Activated CD4-positive, alpha-beta T cell treated with anti-CD3 and anti-CD28 coated beads, Interleukin-2, amount 10 ng/mL, durations not matched to agents 24 days and 14 days (primary cell): ENCODE results near the gene CAMK2B. TPM values are rescaled to one million over a fixed set of nuclear protein-coding genes. Genes with fewer than 3 reads are reported as not detected.
"Not testable (repeated sequence)": the region's sequence is repeated elsewhere in the genome, so short reads cannot be mapped to it uniquely, and the experiment has no call there.

Experiments used
- DNase-seq: peaks from one replicate; pipeline ENCODE4 v3.0.0; 2022
- H3K27ac Mint-ChIP-seq: one replicate; pipeline ENCODE4 v1.8.0; 2022; ENCODE audit warnings: mild to moderate bottlenecking, mixed read lengths
- H3K27me3 Mint-ChIP-seq: one replicate; pipeline ENCODE4 v1.8.0; 2022; ENCODE audit warnings: mixed read lengths
- H3K36me3 Mint-ChIP-seq: one replicate; pipeline ENCODE4 v1.8.0; 2022; ENCODE audit warnings: low read depth, mild to moderate bottlenecking, mixed read lengths
- H3K4me1 Mint-ChIP-seq: one replicate; pipeline ENCODE4 v1.8.0; 2021; ENCODE audit warnings: mixed read lengths
- H3K4me3 Mint-ChIP-seq: one replicate; pipeline ENCODE4 v1.8.0; 2022; ENCODE audit warnings: mild to moderate bottlenecking, moderate library complexity, mixed read lengths
- H3K9me3 Mint-ChIP-seq: one replicate; pipeline ENCODE4 v1.8.0; 2021; ENCODE audit warnings: mixed read lengths
- intact Hi-C: fragments of 100-400 bp; cut with micrococcal nuclease; formaldehyde crosslinking; loops from one replicate; pipeline ENCODE4 v1.15.1; 2023
- total RNA-seq: library from RNA; stranded (reverse); gene quantifications from 2 replicates; pipeline ENCODE4 v1.2.3, GENCODE V29; 2022

The CAMK2B gene
- total RNA-seq, 1 donor from 2014 or later: 1.6 TPM

- Mint-ChIP-seq H3K27ac (no peak overlapping the region), H3K27me3 (peaks cover 2% of the 10 kb centered on the region), H3K4me1 (no peaks in the 10 kb centered on the region), H3K4me3 (no peak overlapping the region), H3K36me3 (no peaks in the 10 kb centered on the region), H3K9me3 (peaks cover 8% of the 10 kb centered on the region)
- intact Hi-C loops: no loop called here
- DNase-seq: no peak
Measured at GRCh38 chr7:44183386-44183785, 142.0 kb downstream of the CAMK2B start.

DNA sequence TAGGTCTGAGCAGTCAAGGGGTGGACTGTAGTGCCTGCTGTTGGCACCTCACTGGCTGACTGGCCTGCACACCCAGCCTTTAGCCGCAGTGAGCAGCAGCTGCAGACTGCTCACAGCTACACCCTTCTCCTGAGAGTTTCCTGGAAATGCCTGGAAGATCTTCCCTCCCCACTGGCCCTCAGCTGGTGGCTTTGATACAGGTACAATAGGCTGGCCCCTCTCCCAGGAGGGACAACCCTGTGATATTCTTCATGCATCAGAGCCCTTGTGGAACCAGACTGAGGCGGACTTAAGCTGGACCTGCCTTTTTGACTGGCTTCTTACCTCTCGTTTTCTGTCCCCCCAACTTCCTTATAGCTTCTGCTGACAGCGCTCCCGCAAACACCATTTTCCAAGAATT, 142.6 kb downstream of the CAMK2B start:
- H3K4me1 Mint-ChIP-seq: no peaks in the 10 kb centered on the region
- intact Hi-C loops: no loop called here
- H3K27me3 Mint-ChIP-seq: peaks cover 2% of the 10 kb centered on the region

GRCh38 chr7:44180631-44181030, 144.8 kb downstream of the CAMK2B start:
- no peaks in the 10 kb centered on the region for H3K36me3 Mint-ChIP-seq
- H3K9me3 Mint-ChIP-seq: peaks cover 8% of the 10 kb centered on the region
- no peaks in the 10 kb centered on the region for H3K4me1 Mint-ChIP-seq
- H3K4me3 Mint-ChIP-seq: no peak overlapping the region
- intact Hi-C loops: no loop called here
- no peak overlapping the region for H3K27ac Mint-ChIP-seq
- no peak for DNase-seq
- H3K27me3 Mint-ChIP-seq: peaks cover 6% of the 10 kb centered on the region

More for the DNA sequence above, 142.6 kb downstream of the CAMK2B start:
- DNase-seq: no peak
- Mint-ChIP-seq H3K9me3 (peaks cover 8% of the 10 kb centered on the region), H3K36me3 (no peaks in the 10 kb centered on the region), H3K4me3 (no peak overlapping the region), H3K27ac (no peak overlapping the region)

- no peak overlapping the region for H3K27ac Mint-ChIP-seq
Measured at GRCh38 chr7:44177570-44178131, 147.7 kb downstream of the CAMK2B start.

DNA sequence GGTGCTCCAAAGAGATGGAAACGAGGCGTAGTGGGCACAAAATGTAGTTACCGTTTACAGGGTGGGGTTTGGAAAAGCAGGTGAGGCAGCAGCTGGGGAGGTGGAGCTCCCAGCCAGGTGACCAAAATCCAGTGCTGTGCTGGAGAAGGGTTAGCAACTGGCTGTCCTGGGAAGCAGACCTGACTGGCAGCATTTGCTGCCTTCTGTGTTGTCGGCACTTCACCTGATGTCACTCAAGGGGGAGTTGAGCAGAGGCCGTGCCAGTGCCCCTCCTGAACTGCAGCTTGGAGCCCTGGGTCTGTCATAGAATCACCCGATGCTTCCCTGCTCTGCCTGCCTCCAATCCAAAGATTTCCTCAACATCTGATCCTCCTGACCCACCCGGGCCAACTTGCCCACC, 148.9 kb downstream of the CAMK2B start:
- no peak overlapping the region for H3K27ac Mint-ChIP-seq
- no peaks in the 10 kb centered on the region for H3K4me1 Mint-ChIP-seq

More at GRCh38 chr7:44177570-44178131, 147.7 kb downstream of the CAMK2B start:
- DNase-seq: no peak
- H3K36me3 Mint-ChIP-seq: no peaks in the 10 kb centered on the region
- intact Hi-C loops: no loop called here
- no peaks in the 10 kb centered on the region for H3K4me1 Mint-ChIP-seq
- H3K9me3 Mint-ChIP-seq: peaks cover 7% of the 10 kb centered on the region
- peaks cover 13% of the 10 kb centered on the region for H3K27me3 Mint-ChIP-seq
- no peak overlapping the region for H3K4me3 Mint-ChIP-seq

DNA sequence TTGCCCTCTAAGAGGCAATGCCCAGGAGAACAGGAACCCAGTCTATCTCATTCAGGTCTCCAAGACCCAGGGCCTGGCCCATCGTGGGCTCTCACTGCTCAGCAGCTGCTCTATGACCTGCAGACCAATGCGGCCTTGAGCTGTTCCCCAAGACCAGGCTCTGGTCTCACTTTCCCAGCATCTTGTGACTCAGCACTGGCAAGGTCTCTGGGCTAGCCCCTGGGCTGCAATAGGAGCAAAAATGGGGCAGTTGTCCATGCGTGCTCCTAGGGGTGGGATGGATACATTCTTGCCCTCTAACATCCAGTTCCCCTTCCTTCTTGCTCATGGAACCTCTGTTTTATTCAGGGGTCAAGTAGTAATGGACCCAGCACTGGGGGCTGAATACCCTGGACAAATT, 149.7 kb downstream of the CAMK2B start:
- intact Hi-C loops: no loop called here
- no peak for DNase-seq
- H3K27me3 Mint-ChIP-seq: peaks cover 15% of the 10 kb centered on the region
- H3K27ac Mint-ChIP-seq: no peak overlapping the region
- no peaks in the 10 kb centered on the region for H3K36me3 Mint-ChIP-seq
- no peak overlapping the region for H3K4me3 Mint-ChIP-seq
- H3K4me1 Mint-ChIP-seq: no peaks in the 10 kb centered on the region
- H3K9me3 Mint-ChIP-seq: no peaks in the 10 kb centered on the region

More for the DNA sequence above, 148.9 kb downstream of the CAMK2B start:
- no peak for DNase-seq
- Mint-ChIP-seq H3K4me3 (no peak overlapping the region), H3K9me3 (no peaks in the 10 kb centered on the region), H3K27me3 (peaks cover 13% of the 10 kb centered on the region), H3K36me3 (no peaks in the 10 kb centered on the region)
- intact Hi-C loops: no loop called here

- H3K4me3 Mint-ChIP-seq, H3K36me3 Mint-ChIP-seq: not testable (repeated sequence)
Measured at GRCh38 chr7:44174694-44174948, 150.8 kb downstream of the CAMK2B start.

DNA sequence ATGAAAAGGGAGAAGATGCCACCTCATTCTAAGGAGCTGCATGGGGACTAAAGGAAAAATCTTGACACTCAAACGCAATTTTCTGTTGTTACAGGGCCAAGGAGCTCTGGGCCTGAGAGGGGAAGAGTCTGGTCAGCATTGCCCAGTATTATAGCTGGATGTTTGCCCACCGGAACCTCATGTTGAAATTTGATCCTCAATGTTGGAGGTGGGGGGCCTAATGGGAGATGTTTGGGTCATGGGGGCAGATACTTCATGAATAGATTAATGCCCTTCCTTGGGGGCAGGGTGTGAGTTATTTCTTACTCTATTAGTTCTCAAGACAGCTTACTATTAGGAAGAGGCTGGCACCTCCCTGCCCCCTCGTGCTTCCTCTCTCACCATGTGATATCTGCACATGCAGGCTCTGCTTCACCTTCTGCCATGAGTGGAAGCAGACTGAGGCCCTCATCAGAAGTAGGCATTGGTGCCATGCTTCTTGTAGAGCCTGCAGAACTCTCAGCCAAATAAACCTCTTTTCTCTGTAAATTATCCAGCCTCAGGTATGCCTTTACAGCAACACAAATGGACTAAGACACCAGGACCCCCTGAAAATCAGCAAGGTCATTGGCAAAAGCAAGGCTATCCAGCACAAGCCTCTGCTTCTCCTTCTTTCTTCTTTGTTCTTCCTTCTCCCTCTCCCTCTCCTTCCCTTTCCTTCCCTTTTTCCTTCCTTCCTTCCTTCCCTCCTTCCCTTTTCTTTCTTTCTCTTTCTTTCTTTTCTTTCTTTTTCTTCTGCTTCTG, 151.3 kb downstream of the CAMK2B start:
- Mint-ChIP-seq H3K36me3 (no peaks in the 10 kb centered on the region), H3K9me3 (no peaks in the 10 kb centered on the region), H3K4me3 (no peak overlapping the region), H3K27ac (no peak overlapping the region), H3K27me3 (peaks cover 18% of the 10 kb centered on the region), H3K4me1 (no peaks in the 10 kb centered on the region)
- no peak for DNase-seq
- intact Hi-C loops: no loop called here

More at GRCh38 chr7:44174694-44174948, 150.8 kb downstream of the CAMK2B start:
- DNase-seq, H3K9me3 Mint-ChIP-seq, H3K27ac Mint-ChIP-seq, intact Hi-C loops, H3K4me1 Mint-ChIP-seq: not testable (repeated sequence)
- H3K27me3 Mint-ChIP-seq: peaks cover 18% of the 10 kb centered on the region

DNA sequence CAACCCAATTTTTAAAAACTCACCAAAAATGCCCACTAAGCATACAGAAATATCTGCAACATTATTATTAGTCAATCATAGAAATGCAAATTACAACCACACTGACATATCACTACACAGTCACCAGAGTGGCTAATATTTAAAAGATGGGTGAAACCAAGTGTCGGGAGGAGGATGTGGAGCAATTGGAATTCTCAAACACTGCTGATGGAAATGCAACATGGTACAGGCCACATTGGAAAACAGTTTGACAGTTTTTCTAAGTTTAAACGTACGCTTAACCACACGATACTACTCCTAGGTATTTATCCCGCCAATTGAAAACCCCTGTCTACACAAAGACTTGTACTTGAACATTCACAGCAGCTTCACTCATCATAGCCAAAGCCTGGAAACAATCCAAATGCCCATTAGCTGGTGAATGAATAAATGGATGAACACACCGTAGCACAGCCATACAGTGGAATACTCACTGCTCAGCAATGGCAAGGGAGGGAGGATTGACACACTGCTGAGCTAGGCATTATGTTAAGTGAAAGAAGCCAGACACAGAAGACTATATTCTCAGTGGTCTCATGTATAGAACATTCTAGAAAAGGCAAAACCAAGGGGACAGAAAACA, 152.5 kb downstream of the CAMK2B start:
- Mint-ChIP-seq H3K27ac (no peak overlapping the region), H3K27me3 (peaks cover 20% of the 10 kb centered on the region), H3K4me1 (peaks cover under 1% of the 10 kb centered on the region), H3K4me3 (no peak overlapping the region), H3K9me3 (no peaks in the 10 kb centered on the region), H3K36me3 (no peaks in the 10 kb centered on the region)
- intact Hi-C loops: no loop called here
- DNase-seq: no peak

GRCh38 chr7:44172352-44172751, 153.0 kb downstream of the CAMK2B start:
- H3K9me3 Mint-ChIP-seq: no peaks in the 10 kb centered on the region
- H3K4me3 Mint-ChIP-seq: no peak overlapping the region
- peaks cover 20% of the 10 kb centered on the region for H3K27me3 Mint-ChIP-seq
- intact Hi-C loops: no loop called here
- no peak for DNase-seq
- H3K27ac Mint-ChIP-seq: no peak overlapping the region
- peaks cover 2% of the 10 kb centered on the region for H3K4me1 Mint-ChIP-seq
- H3K36me3 Mint-ChIP-seq: no peaks in the 10 kb centered on the region

GRCh38 chr7:44171901-44172300, 153.5 kb downstream of the CAMK2B start:
- not testable (repeated sequence) for H3K36me3 Mint-ChIP-seq

GRCh38 chr7:44167920-44168319, 157.5 kb downstream of the CAMK2B start:
- intact Hi-C loops: no loop called here
- Mint-ChIP-seq H3K4me1 (peaks cover 2% of the 10 kb centered on the region), H3K27ac (no peak overlapping the region), H3K4me3 (no peak overlapping the region), H3K9me3 (no peaks in the 10 kb centered on the region), H3K36me3 (no peaks in the 10 kb centered on the region), H3K27me3 (peaks cover 22% of the 10 kb centered on the region)
- DNase-seq: no peak

More at GRCh38 chr7:44171901-44172300, 153.5 kb downstream of the CAMK2B start:
- H3K4me1 Mint-ChIP-seq, H3K27ac Mint-ChIP-seq, DNase-seq, H3K4me3 Mint-ChIP-seq, H3K9me3 Mint-ChIP-seq, intact Hi-C loops: not testable (repeated sequence)
- H3K27me3 Mint-ChIP-seq: peaks cover 19% of the 10 kb centered on the region
